T-cell (primary cell): Measurements from ENCODE around the gene FAM20B. TPM values are rescaled to one million over a fixed set of nuclear protein-coding genes. Genes with fewer than 3 reads are reported as not detected.
A peak's percentile ranks its signal among the peaks of the same experiment; 100 is the strongest.

Source experiments
- ATAC-seq, 4 experiments: fragments of 200-7000 bp in 3 of 4; fragments of 150-1000 bp in 1 of 4; cut with Tn5 transposase; replicated peaks in 1 of 4; 1 replicate in 3 of 4; 2 replicates in 1 of 4; pipeline ENCODE4 v1.10.0; 2021; ENCODE audit warnings: moderate library complexity in 3 of 4, mild to moderate bottlenecking in 2 of 4, moderate number of reproducible peaks in 1 of 4
- CTCF ChIA-PET, 2 donors: fragments of 300-600 bp; sonication (Branson Sonifier 250); formaldehyde crosslinking; loops; one replicate each; lab custom pipeline; 2022; ENCODE audit warnings: antibody characterized with exemption in 2 of 2; lab: Charles Lee
- POLR2A ChIA-PET, 2 donors: fragments of 300-600 bp; sonication (Branson Sonifier 250); formaldehyde crosslinking; loops; one replicate each; lab custom pipeline; 2022; ENCODE audit warnings: antibody characterized with exemption in 2 of 2; lab: Charles Lee
- DNase-seq, 35 experiments: peaks; one replicate each; pipeline versions ENCODE4 v3.0.0 to v3.0.0-alpha.2; 2013 to 2023
- H3K27ac ChIP-seq: one replicate; pipeline ENCODE4 v1.5.1; 2013; ENCODE audit warnings: low read length
- H3K27me3 ChIP-seq, 2 experiments: replicated peaks in 1 of 2; 1 replicate in 1 of 2; 2 replicates in 1 of 2; pipeline versions ENCODE4 v1.6.1 to v1.7.0; 2013; ENCODE audit warnings: low read length in 1 of 2, mixed read lengths in 1 of 2; ENCODE audit not compliant: control insufficient read depth in 2 of 2, insufficient read depth in 2 of 2; ENCODE audit errors: extremely low read depth in 1 of 2
- H3K36me3 ChIP-seq, 2 donors: 1 replicate in 1 of 2; 2 replicates in 1 of 2; pipeline versions ENCODE4 v1.6.1 to v1.7.0; 2013; ENCODE audit warnings: low read length in 1 of 2; ENCODE audit not compliant: control insufficient read depth in 2 of 2, insufficient read depth in 1 of 2; ENCODE audit errors: extremely low read depth in 1 of 2
- H3K4me1 ChIP-seq, 2 experiments: 1 replicate in 1 of 2; 2 replicates in 1 of 2; pipeline versions ENCODE4 v1.6.1 to v1.7.0; 2013; ENCODE audit warnings: low read length in 2 of 2, mixed read lengths in 1 of 2; ENCODE audit not compliant: insufficient read depth in 2 of 2, control insufficient read depth in 1 of 2; ENCODE audit errors: extremely low read depth in 1 of 2
- H3K4me3 ChIP-seq, 2 donors: 1 replicate in 1 of 2; 2 replicates in 1 of 2; pipeline versions ENCODE4 v1.5.1 to v1.7.0; 2013; ENCODE audit warnings: mild to moderate bottlenecking in 2 of 2, low read length in 1 of 2, moderate library complexity in 1 of 2; ENCODE audit not compliant: control insufficient read depth in 1 of 2; ENCODE audit errors: extremely low read depth in 1 of 2
- H3K9me3 ChIP-seq: 2 replicates; pipeline ENCODE4 v1.7.0; 2013
- H3K27ac Mint-ChIP-seq, 2 donors: one replicate each; pipeline ENCODE4 v1.8.0; 2020 to 2021; ENCODE audit warnings: mild to moderate bottlenecking in 2 of 2, mixed read lengths in 2 of 2
- H3K27me3 Mint-ChIP-seq, 2 donors: one replicate each; pipeline ENCODE4 v1.8.0; 2021 to 2022; ENCODE audit warnings: mixed read lengths in 2 of 2
- H3K36me3 Mint-ChIP-seq: one replicate; pipeline ENCODE4 v1.8.0; 2021; ENCODE audit warnings: mixed read lengths
- H3K4me1 Mint-ChIP-seq, 3 donors: one replicate each; pipeline ENCODE4 v1.8.0; 2020 to 2022; ENCODE audit warnings: mixed read lengths in 3 of 3, mild to moderate bottlenecking in 1 of 3
- H3K4me3 Mint-ChIP-seq, 3 donors: one replicate each; pipeline ENCODE4 v1.8.0; 2020 to 2022; ENCODE audit warnings: mild to moderate bottlenecking in 3 of 3, mixed read lengths in 3 of 3, moderate library complexity in 3 of 3
- H3K9me3 Mint-ChIP-seq, 3 donors: one replicate each; pipeline ENCODE4 v1.8.0; 2020 to 2022; ENCODE audit warnings: mixed read lengths in 3 of 3
- WGBS: methylation state at CpG from one replicate; pipeline ENCODE4 v1.1.5; 2013; ENCODE audit warnings: missing lambda C conversion rate; ENCODE audit not compliant: insufficient coverage; 5-methylcytosine and 5-hydroxymethylcytosine counted together
- total RNA-seq, 35 experiments: library from RNA in 6 of 35; stranded (reverse) in 6 of 35; fragments of 120-200 nt in 1 of 35; gene quantifications; one replicate each; pipeline versions ENCODE4 v1.2.1 to v1.2.4 and lab custom pipeline; 2013 to 2026

The FAM20B gene
- total RNA-seq, 5 donors from 2014 or later (not counting 1 experiment from before 2014, with no cell fraction given): 17.2 to 26.6 (median 25.5) TPM

DNA sequence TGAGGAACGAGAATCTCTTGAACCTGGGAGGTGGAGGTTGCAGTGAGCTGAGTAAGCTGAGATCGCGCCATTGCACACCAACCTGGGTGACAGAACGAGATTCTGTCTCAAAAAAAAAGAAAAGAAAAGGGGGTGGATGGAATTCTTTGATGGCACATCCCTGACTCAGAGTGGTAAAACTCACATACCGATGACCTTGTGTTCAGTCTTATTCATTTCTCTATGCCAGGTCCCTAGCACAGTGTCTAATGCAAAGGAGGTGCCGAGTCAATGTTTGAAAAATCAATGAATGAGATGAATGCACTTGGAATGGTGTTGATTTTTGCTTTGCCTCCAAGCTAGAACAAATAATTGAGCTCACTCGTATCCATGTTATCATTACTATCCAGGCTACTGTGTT lies 18.5 kb upstream of the FAM20B start:
- ATAC-seq (no peak), DNase-seq (no peak)
- CTCF ChIA-PET: no interaction called here
- Mint-ChIP-seq H3K9me3 (no peaks in the 10 kb centered on the region), H3K4me3 (no peak overlapping the region), H3K36me3 (no peaks in the 10 kb centered on the region), H3K27me3 (peaks cover 0 to 3% of the 10 kb centered on the region in 2 donors), H3K27ac (no peak overlapping the region), H3K4me1 (peaks cover 18 to 20% (median 19%) of the 10 kb centered on the region in 3 donors)
- WGBS: 91% methylated on average over 4 of the region's 7 CpGs
- POLR2A ChIA-PET: interaction anchor here in 1 of 2 donors (0.6 kb wide), 1 partner anchor 14 kb away, joined by 3 read pairs; no protein-coding TSS in a partner anchor
- no peak overlapping the region for H3K27ac ChIP-seq
- no peaks in the 10 kb centered on the region for H3K36me3 ChIP-seq
- H3K9me3 ChIP-seq: no peaks in the 10 kb centered on the region
- peaks cover 4 to 23% of the 10 kb centered on the region in 2 experiments for H3K4me1 ChIP-seq
- H3K27me3 ChIP-seq: peaks cover 0 to 8% of the 10 kb centered on the region in 2 experiments
- H3K4me3 ChIP-seq: no peak overlapping the region

DNA sequence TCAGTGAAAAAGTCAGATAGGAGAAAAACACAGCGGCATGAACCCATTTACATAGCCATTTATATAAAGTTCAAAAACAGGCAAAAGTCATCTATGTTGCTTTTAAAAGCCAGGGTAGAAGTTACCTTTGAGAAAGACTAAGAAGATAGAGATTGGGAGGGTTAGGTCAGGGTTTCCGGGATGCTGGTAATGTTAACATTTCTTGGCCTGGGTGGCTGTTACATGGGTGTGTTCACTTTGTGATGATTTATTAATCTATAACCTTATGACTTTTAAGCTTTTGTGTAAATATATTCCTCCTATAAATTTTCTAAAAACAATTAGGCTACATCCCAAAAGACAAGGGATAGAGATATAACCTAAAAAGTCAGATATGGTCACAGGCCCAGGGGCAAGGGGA lies 15.0 kb upstream of the FAM20B start:
- Histone ChIP-seq H3K4me3 (no peak overlapping the region), H3K36me3 (no peaks in the 10 kb centered on the region), H3K27me3 (peaks cover 0 to 5% of the 10 kb centered on the region in 2 experiments), H3K9me3 (no peaks in the 10 kb centered on the region), H3K27ac (no peak overlapping the region), H3K4me1 (no peaks in the 10 kb centered on the region)
- whole genome bisulfite sequencing: no CpG with 5 or more reads among the region's 2 CpGs
- Mint-ChIP-seq H3K9me3 (no peaks in the 10 kb centered on the region), H3K36me3 (no peaks in the 10 kb centered on the region), H3K27ac (no peak overlapping the region), H3K4me3 (no peak overlapping the region), H3K27me3 (peaks cover 0 to 3% of the 10 kb centered on the region in 2 donors), H3K4me1 (no peaks in the 10 kb centered on the region)
- ATAC-seq (no peak), DNase-seq (no peak)
- POLR2A ChIA-PET: no interaction called here
- CTCF ChIA-PET: no interaction called here

DNA sequence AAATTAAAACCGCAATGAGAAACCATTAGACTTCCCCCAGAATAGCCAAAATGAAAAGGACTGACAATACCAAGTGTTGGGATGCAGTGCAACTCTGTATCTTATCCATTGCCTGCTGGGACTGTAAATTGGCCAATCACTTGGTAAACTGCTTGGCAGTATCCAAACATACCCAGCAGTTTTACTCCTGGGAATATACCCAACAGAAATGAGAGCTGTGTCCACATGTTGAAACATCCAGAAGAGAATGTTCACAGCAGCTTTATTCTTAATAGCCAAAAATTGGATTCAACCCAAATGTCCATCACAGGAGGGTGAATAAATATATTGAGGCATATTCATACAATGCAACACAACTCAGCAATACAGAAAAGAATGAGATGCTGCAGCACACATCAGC lies 13.7 kb upstream of the FAM20B start:
- no peaks in the 10 kb centered on the region for H3K36me3 Mint-ChIP-seq
- Histone ChIP-seq H3K36me3 (no peaks in the 10 kb centered on the region), H3K9me3 (no peaks in the 10 kb centered on the region), H3K27ac (no peak overlapping the region), H3K27me3 (peaks cover 0 to 10% of the 10 kb centered on the region in 2 experiments), H3K4me1 (peaks cover 0 to 3% of the 10 kb centered on the region in 2 experiments), H3K4me3 (no peak overlapping the region)
- no CpG with 5 or more reads among the region's 1 CpG for WGBS
- H3K27me3 Mint-ChIP-seq: peaks cover 0 to 3% of the 10 kb centered on the region in 2 donors
- no peak overlapping the region for H3K4me3 Mint-ChIP-seq
- H3K9me3 Mint-ChIP-seq: no peaks in the 10 kb centered on the region
- POLR2A ChIA-PET: no interaction called here
- H3K27ac Mint-ChIP-seq: no peak overlapping the region
- DNase-seq (no peak), ATAC-seq (no peak)
- H3K4me1 Mint-ChIP-seq: peaks cover 0 to 4% (median 2%) of the 10 kb centered on the region in 3 donors
- CTCF ChIA-PET: no interaction called here

DNA sequence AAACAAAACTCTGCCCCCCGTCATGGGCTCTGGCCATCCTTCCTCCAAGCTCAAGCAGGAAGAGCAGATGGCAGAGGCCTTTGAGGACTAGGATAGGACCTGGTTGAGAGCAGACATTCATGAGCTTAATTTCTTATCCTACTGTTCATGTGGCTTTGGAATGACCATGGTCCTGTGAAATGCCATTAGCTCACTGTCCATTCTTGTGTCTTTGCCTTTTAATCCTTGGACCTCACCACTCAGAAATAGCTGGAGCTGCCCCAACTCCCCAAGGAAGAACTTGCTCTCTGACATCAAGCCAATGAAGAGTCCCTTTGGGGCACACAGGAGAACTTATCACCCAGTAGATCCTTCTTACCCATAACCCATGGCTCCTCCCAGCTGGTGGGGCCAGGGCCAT lies 11.6 kb upstream of the FAM20B start:
- ChIA-PET CTCF (interaction anchor here (0.9 to 1.2 kb wide), 3 partner anchors 8 to 11 kb away, joined by 4 to 8 read pairs (median 7); no protein-coding TSS in a partner anchor), POLR2A (interaction anchor here in 1 of 2 donors (0.7 kb wide), 1 partner anchor 9 kb away, joined by 8 read pairs; no protein-coding TSS in a partner anchor)
- no peaks in the 10 kb centered on the region for H3K9me3 ChIP-seq
- Mint-ChIP-seq H3K9me3 (no peaks in the 10 kb centered on the region), H3K27me3 (peaks cover 0 to 3% of the 10 kb centered on the region in 2 donors), H3K27ac (no peak overlapping the region), H3K36me3 (no peaks in the 10 kb centered on the region), H3K4me3 (no peak overlapping the region), H3K4me1 (peaks cover 0 to 6% (median 5%) of the 10 kb centered on the region in 3 donors)
- H3K4me1 ChIP-seq: peaks cover 0 to 4% of the 10 kb centered on the region in 2 experiments
- H3K27me3 ChIP-seq: peaks cover 0 to 10% of the 10 kb centered on the region in 2 experiments
- H3K4me3 ChIP-seq: no peak overlapping the region
- WGBS: no CpG with 5 or more reads among the region's 1 CpG
- H3K27ac ChIP-seq: no peak overlapping the region
- ATAC-seq: no peak
- no peak for DNase-seq
- H3K36me3 ChIP-seq: no peaks in the 10 kb centered on the region

DNA sequence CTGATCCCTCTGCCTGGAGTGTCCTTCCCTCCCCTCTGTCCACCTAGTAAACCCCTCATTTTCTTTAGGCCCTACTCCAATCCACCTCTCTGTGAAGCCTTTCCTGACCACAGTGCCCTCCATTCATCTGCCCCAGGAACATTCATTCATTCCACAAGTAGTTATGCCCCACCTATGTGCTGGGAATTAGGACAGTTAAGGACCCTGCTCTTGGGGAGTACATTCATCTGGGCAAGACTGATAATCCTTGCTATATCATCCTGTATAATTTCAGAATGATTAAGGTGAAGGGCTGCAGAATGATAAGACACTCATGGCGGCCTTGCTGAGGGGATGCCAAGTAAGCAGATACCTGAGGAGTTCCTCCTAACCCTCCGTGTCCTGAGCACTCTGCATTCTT lies 10.3 kb upstream of the FAM20B start:
- POLR2A ChIA-PET: interaction anchor here in 1 of 2 donors (0.7 kb wide), 1 partner anchor 312 kb away, joined by 9 read pairs; no protein-coding TSS in a partner anchor
- H3K27ac Mint-ChIP-seq: no peak overlapping the region
- H3K36me3 Mint-ChIP-seq: no peaks in the 10 kb centered on the region
- Histone ChIP-seq H3K4me1 (peaks cover 0 to 4% of the 10 kb centered on the region in 2 experiments), H3K4me3 (no peak overlapping the region), H3K9me3 (no peaks in the 10 kb centered on the region), H3K27ac (no peak overlapping the region), H3K27me3 (peaks cover 0 to 13% of the 10 kb centered on the region in 2 experiments), H3K36me3 (no peaks in the 10 kb centered on the region)
- H3K4me1 Mint-ChIP-seq: peaks cover 0 to 6% (median 5%) of the 10 kb centered on the region in 3 donors
- H3K27me3 Mint-ChIP-seq: peaks cover 0 to 4% of the 10 kb centered on the region in 2 donors
- no peak overlapping the region for H3K4me3 Mint-ChIP-seq
- CTCF ChIA-PET: no interaction called here
- WGBS: no CpG with 5 or more reads among the region's 2 CpGs
- DNase-seq: no peak
- ATAC-seq: no peak
- no peaks in the 10 kb centered on the region for H3K9me3 Mint-ChIP-seq

DNA sequence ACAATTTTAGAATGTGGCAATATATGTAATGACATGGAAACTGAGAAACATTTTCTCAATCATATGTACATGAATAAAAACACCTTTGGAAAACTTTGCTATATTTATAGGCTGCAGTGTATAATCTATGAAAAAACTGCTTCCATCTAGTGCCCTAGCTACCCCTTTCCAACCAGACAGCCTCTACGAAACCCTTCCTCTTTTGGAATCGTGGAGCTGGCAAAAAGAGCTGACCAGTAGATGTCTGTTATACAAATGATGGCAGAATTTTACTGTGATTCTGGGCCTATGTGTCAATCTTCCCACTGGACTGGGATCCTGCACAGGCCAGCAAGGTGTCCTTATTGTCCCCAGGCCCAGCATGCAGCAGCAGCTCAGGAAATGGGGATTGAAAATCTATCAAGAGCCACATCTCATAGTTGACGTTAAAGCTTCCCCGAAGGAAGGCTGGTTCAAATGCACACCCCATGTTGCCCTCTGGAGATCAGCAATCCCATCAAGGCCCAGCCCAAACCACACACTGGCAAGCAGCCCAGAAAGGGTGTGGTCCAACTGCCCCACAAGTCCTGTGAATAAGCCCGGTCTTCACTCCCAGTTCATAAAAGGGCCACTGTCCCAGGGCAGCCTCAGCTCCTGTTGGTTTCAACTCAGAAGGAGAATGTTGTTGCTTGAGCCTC lies 8.8 kb upstream of the FAM20B start:
- no peak overlapping the region for H3K4me3 Mint-ChIP-seq
- DNase-seq (peak in 1 of 35 experiments; percentile 26), ATAC-seq (no peak)
- H3K4me1 Mint-ChIP-seq: peaks cover 0 to 6% (median 5%) of the 10 kb centered on the region in 3 donors
- ChIA-PET POLR2A (interaction anchor here in 1 of 2 donors (0.7 kb wide), 1 partner anchor 9 kb away, joined by 4 read pairs; no protein-coding TSS in a partner anchor), CTCF (no interaction called here)
- Histone ChIP-seq H3K36me3 (no peaks in the 10 kb centered on the region), H3K4me1 (peaks cover 0 to 4% of the 10 kb centered on the region in 2 experiments), H3K27me3 (peaks cover 0 to 10% of the 10 kb centered on the region in 2 experiments), H3K9me3 (no peaks in the 10 kb centered on the region), H3K27ac (no peak overlapping the region), H3K4me3 (no peak overlapping the region)
- H3K27me3 Mint-ChIP-seq: peaks cover 0 to 4% of the 10 kb centered on the region in 2 donors
- no peak overlapping the region for H3K27ac Mint-ChIP-seq
- H3K9me3 Mint-ChIP-seq: no peaks in the 10 kb centered on the region
- 42% methylated on average over 4 of the region's 5 CpGs for WGBS
- H3K36me3 Mint-ChIP-seq: no peaks in the 10 kb centered on the region
